H9 (cell line): ENCODE measurements around the gene NFKBIA. TPM values are rescaled to one million over a fixed set of nuclear protein-coding genes. Genes with fewer than 3 reads are reported as not detected.

Experiments used
- DNase-seq: peaks from one replicate; pipeline ENCODE4 v3.0.0-alpha.2; 2017
- H2AFZ ChIP-seq: one replicate; pipeline ENCODE4 v1.6.1; 2013; ENCODE audit warnings: mild to moderate bottlenecking, low read length, control low read depth, moderate library complexity
- H2AK5ac ChIP-seq: 2 replicates; pipeline ENCODE4 v1.6.1; 2013; ENCODE audit warnings: low read length, control low read depth, mixed read lengths; ENCODE audit not compliant: insufficient read length
- H2BK120ac ChIP-seq: one replicate; pipeline ENCODE4 v1.6.1; 2013; ENCODE audit warnings: low read depth, mild to moderate bottlenecking, low read length, control low read depth, inconsistent platforms; ENCODE audit not compliant: poor library complexity, severe bottlenecking
- H2BK12ac ChIP-seq: 2 replicates; pipeline ENCODE4 v1.6.1; 2013; ENCODE audit warnings: low read length, control low read depth, mixed read lengths, low read depth; ENCODE audit not compliant: insufficient read length
- H2BK15ac ChIP-seq: 2 replicates; pipeline ENCODE4 v1.6.1; 2013; ENCODE audit warnings: low read depth, low read length, control low read depth
- H2BK20ac ChIP-seq: one replicate; pipeline ENCODE4 v1.6.1; 2013; ENCODE audit warnings: low read depth, mild to moderate bottlenecking, low read length, control low read depth, inconsistent platforms; ENCODE audit not compliant: poor library complexity, severe bottlenecking
- H2BK5ac ChIP-seq: 2 replicates; pipeline ENCODE4 v1.6.1; 2013; ENCODE audit warnings: low read length, control low read depth, mixed read lengths; ENCODE audit not compliant: insufficient read length
- H3K14ac ChIP-seq: 2 replicates; pipeline ENCODE4 v1.6.1; 2013; ENCODE audit warnings: low read length, control low read depth; ENCODE audit not compliant: insufficient read depth
- H3K18ac ChIP-seq: 2 replicates; pipeline ENCODE4 v1.6.1; 2013; ENCODE audit warnings: low read depth, mild to moderate bottlenecking, mixed read lengths, low read length, control low read depth; ENCODE audit not compliant: insufficient read length
- H3K23ac ChIP-seq: 2 replicates; pipeline ENCODE4 v1.6.1; 2013; ENCODE audit warnings: low read length, control low read depth, mixed read lengths, low read depth; ENCODE audit not compliant: insufficient read length
- H3K23me2 ChIP-seq: 2 replicates; pipeline ENCODE4 v1.6.1; 2013; ENCODE audit warnings: low read depth, mild to moderate bottlenecking, mixed read lengths, low read length, control low read depth; ENCODE audit not compliant: insufficient read length, poor library complexity, severe bottlenecking
- H3K27ac ChIP-seq: 2 replicates; pipeline ENCODE4 v1.5.1; 2013; ENCODE audit warnings: low read length, control low read depth, mixed read lengths, low read depth; ENCODE audit not compliant: insufficient read length
- H3K27me3 ChIP-seq: 2 replicates; pipeline ENCODE4 v1.6.1; 2013; ENCODE audit warnings: low read length, control low read depth, inconsistent platforms; ENCODE audit not compliant: insufficient read depth
- H3K4ac ChIP-seq: 2 replicates; pipeline ENCODE4 v1.6.1; 2013; ENCODE audit warnings: low read depth, mild to moderate bottlenecking, control low read depth, inconsistent platforms, low read length, moderate library complexity
- H3K4me1 ChIP-seq: 2 replicates; pipeline ENCODE4 v1.6.1; 2013; ENCODE audit warnings: low read length, control low read depth, inconsistent platforms; ENCODE audit not compliant: insufficient read depth
- H3K4me2 ChIP-seq: 2 replicates; pipeline ENCODE4 v1.6.1; 2013; ENCODE audit warnings: low read length, control low read depth, mixed read lengths; ENCODE audit not compliant: insufficient read length, insufficient read depth
- H3K56ac ChIP-seq: 2 replicates; pipeline ENCODE4 v1.6.1; 2013; ENCODE audit warnings: low read depth, mild to moderate bottlenecking, mixed read lengths, low read length, control low read depth; ENCODE audit not compliant: insufficient read length
- H3K79me1 ChIP-seq: 2 replicates; pipeline ENCODE4 v1.6.1; 2013; ENCODE audit warnings: low read depth, mild to moderate bottlenecking, moderate library complexity, low read length, control low read depth, inconsistent platforms; ENCODE audit not compliant: insufficient read depth, poor library complexity, severe bottlenecking
- H3K79me2 ChIP-seq: 2 replicates; pipeline ENCODE4 v1.6.1; 2013; ENCODE audit warnings: low read length, control low read depth, inconsistent platforms; ENCODE audit not compliant: insufficient read depth
- H3K9ac ChIP-seq: 2 replicates; pipeline ENCODE4 v1.6.1; 2013; ENCODE audit warnings: low read length, control low read depth, mixed read lengths; ENCODE audit not compliant: insufficient read length; ENCODE audit errors: extremely low read depth
- H3K9me3 ChIP-seq: one replicate; pipeline ENCODE4 v1.6.1; 2013; ENCODE audit warnings: low read depth, low read length, inconsistent platforms; ENCODE audit not compliant: control insufficient read depth
- H3T11ph ChIP-seq: one replicate; pipeline ENCODE4 v1.6.1; 2013; ENCODE audit warnings: mild to moderate bottlenecking, low read length, control low read depth, inconsistent platforms
- H4K20me1 ChIP-seq: one replicate; pipeline ENCODE4 v1.6.1; 2013; ENCODE audit not compliant: control insufficient read depth, insufficient read length, insufficient read depth
- H4K5ac ChIP-seq: 2 replicates; pipeline ENCODE4 v1.6.1; 2013; ENCODE audit warnings: low read depth, mild to moderate bottlenecking, mixed read lengths, low read length, control low read depth; ENCODE audit not compliant: insufficient read length
- H4K8ac ChIP-seq: replicated peaks from 2 replicates; pipeline ENCODE4 v1.6.1; 2013; ENCODE audit warnings: low read length, control low read depth, mixed read lengths, low read depth; ENCODE audit not compliant: insufficient read length
- H4K91ac ChIP-seq: 2 replicates; pipeline ENCODE4 v1.6.1; 2013; ENCODE audit warnings: low read depth, mild to moderate bottlenecking, moderate library complexity, mixed read lengths, low read length, control low read depth; ENCODE audit not compliant: insufficient read length
- H3K27ac Mint-ChIP-seq, 3 experiments: 2 replicates in 2 of 3; 3 replicates in 1 of 3; pipeline ENCODE4 v1.8.0; 2020 to 2021; ENCODE audit warnings: mixed read lengths in 3 of 3, mild to moderate bottlenecking in 1 of 3, moderate library complexity in 1 of 3
- H3K27me3 Mint-ChIP-seq: 2 replicates; pipeline ENCODE4 v1.8.0; 2021; ENCODE audit warnings: low read depth, mild to moderate bottlenecking, moderate library complexity, mixed read lengths
- H3K36me3 Mint-ChIP-seq, 3 experiments: 2 replicates in 2 of 3; 3 replicates in 1 of 3; pipeline ENCODE4 v1.8.0; 2020 to 2021; ENCODE audit warnings: low read depth in 3 of 3, mixed read lengths in 3 of 3; ENCODE audit not compliant: insufficient read depth in 1 of 3
- H3K4me1 Mint-ChIP-seq, 2 experiments: 2 replicates each; pipeline ENCODE4 v1.8.0; 2020; ENCODE audit warnings: mixed read lengths in 2 of 2
- H3K4me3 Mint-ChIP-seq, 2 experiments: 2 replicates in 1 of 2; 3 replicates in 1 of 2; pipeline ENCODE4 v1.8.0; 2020 to 2021; ENCODE audit warnings: mild to moderate bottlenecking in 2 of 2, mixed read lengths in 2 of 2, moderate library complexity in 1 of 2
- H3K9me3 Mint-ChIP-seq, 2 experiments: 2 replicates in 1 of 2; 3 replicates in 1 of 2; pipeline ENCODE4 v1.8.0; 2020; ENCODE audit warnings: mild to moderate bottlenecking in 2 of 2, mixed read lengths in 2 of 2, moderate library complexity in 1 of 2
- WGBS: extraction: QIAGEN DNeasy Blood & Tissue Kit; methylation state at CpG from one replicate; pipeline ENCODE4 v1.1.7; 2013; ENCODE audit warnings: missing lambda C conversion rate, low lambda C conversion rate, mixed read lengths; ENCODE audit not compliant: insufficient read length; ENCODE audit errors: extremely low coverage; 5-methylcytosine and 5-hydroxymethylcytosine counted together
- total RNA-seq: library from RNA; stranded (reverse); gene quantifications from 2 replicates; pipeline ENCODE4 v1.2.1, GENCODE V29; 2021
- TF ChIP-seq, protein P1 (sequence below): fragments of 200-600 bp; sonication (generic); conservative IDR thresholded peaks from 3 replicates; pipeline ENCODE4 v1.8.0; 2021; ENCODE audit warnings: antibody characterized with exemption, mild to moderate bottlenecking

The NFKBIA gene
- total RNA-seq, 1 experiment from 2014 or later: 38.4 TPM

DNA sequence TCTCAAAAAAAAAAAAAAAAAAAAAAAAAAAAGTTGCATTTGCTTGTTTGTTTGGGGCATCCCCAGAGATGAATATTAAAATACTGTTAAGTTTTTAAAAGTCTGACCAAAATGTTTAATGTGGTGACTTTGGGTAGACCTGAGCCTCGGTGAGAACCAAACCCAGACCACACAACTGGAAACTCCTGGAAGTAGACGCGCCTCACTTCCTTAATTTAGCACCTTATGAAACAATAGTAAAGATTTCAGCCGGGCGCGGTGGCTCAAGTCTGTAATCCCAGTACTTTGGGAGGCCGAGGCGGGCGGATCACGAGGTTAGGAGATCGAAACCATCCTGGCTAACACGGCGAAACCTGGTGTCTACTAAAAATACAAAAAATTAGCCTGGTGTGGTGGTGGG is 9.3 kb downstream of the NFKBIA start:
- H3K27me3 Mint-ChIP-seq: no peaks in the 10 kb centered on the region
- H2BK5ac ChIP-seq: no peak overlapping the region
- H3K4me1 Mint-ChIP-seq: peaks cover 40% of the 10 kb centered on the region in 2 experiments
- H3K79me2 ChIP-seq: no peaks in the 10 kb centered on the region
- H3K56ac ChIP-seq: no peak overlapping the region
- no peak overlapping the region for H3K18ac ChIP-seq
- H3K79me1 ChIP-seq: no peaks in the 10 kb centered on the region
- no peak overlapping the region for H2BK120ac ChIP-seq
- no peak overlapping the region for H2BK15ac ChIP-seq
- no peaks in the 10 kb centered on the region for H4K20me1 ChIP-seq
- H4K8ac ChIP-seq: no peak overlapping the region
- H2BK20ac ChIP-seq: no peak overlapping the region
- H3K23me2 ChIP-seq: no peaks in the 10 kb centered on the region
- H4K5ac ChIP-seq: no peak overlapping the region
- no peak overlapping the region for H4K91ac ChIP-seq
- H2BK12ac ChIP-seq: no peak overlapping the region
- H3K9ac ChIP-seq: no peak overlapping the region
- no peaks in the 10 kb centered on the region for H3K9me3 Mint-ChIP-seq
- no peak overlapping the region for H3K14ac ChIP-seq
- no peak overlapping the region for H3K27ac ChIP-seq
- no peak overlapping the region for H2AK5ac ChIP-seq
- no peak overlapping the region for H3T11ph ChIP-seq
- no peaks in the 10 kb centered on the region for H3K27me3 ChIP-seq
- no peak overlapping the region for H3K27ac Mint-ChIP-seq
- peaks cover 0 to 10% (median 6%) of the 10 kb centered on the region in 3 experiments; a peak in 5 of 7 replicates for H3K36me3 Mint-ChIP-seq
- no peak overlapping the region for H3K4me3 Mint-ChIP-seq
- peaks cover 3% of the 10 kb centered on the region; the same call in 1 of the 2 replicates for H3K4me1 ChIP-seq
- H3K23ac ChIP-seq: no peak overlapping the region
- H3K4me2 ChIP-seq: no peak overlapping the region
- no peak overlapping the region for H3K4ac ChIP-seq
- WGBS: no CpG with 5 or more reads among the region's 13 CpGs
- H2AFZ ChIP-seq: no peak overlapping the region
- H3K9me3 ChIP-seq: no peaks in the 10 kb centered on the region
- DNase-seq: no peak
- TF ChIP-seq, protein P1, sequence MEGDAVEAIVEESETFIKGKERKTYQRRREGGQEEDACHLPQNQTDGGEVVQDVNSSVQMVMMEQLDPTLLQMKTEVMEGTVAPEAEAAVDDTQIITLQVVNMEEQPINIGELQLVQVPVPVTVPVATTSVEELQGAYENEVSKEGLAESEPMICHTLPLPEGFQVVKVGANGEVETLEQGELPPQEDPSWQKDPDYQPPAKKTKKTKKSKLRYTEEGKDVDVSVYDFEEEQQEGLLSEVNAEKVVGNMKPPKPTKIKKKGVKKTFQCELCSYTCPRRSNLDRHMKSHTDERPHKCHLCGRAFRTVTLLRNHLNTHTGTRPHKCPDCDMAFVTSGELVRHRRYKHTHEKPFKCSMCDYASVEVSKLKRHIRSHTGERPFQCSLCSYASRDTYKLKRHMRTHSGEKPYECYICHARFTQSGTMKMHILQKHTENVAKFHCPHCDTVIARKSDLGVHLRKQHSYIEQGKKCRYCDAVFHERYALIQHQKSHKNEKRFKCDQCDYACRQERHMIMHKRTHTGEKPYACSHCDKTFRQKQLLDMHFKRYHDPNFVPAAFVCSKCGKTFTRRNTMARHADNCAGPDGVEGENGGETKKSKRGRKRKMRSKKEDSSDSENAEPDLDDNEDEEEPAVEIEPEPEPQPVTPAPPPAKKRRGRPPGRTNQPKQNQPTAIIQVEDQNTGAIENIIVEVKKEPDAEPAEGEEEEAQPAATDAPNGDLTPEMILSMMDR: no peak
